Right ventricle myocardium inferior (tissue), 1 donor: ENCODE results near the gene CCNA1. TPM values are rescaled to one million over a fixed set of nuclear protein-coding genes. Genes with fewer than 3 reads are reported as not detected.

Experiments used
- ATAC-seq: fragments of 200-7000 bp; cut with Tn5 transposase; one replicate; pipeline ENCODE4 v1.9.1; 2020; ENCODE audit warnings: mild to moderate bottlenecking, moderate library complexity
- DNase-seq: peaks from one replicate; pipeline ENCODE4 v3.0.0; 2021; ENCODE audit errors: missing footprints
- intact Hi-C: fragments of 100-400 bp; cut with DNase I; formaldehyde crosslinking; loops from one replicate; pipeline ENCODE4 v1.11.0; 2022
- long read RNA-seq: library from polyadenylated mRNA; unstranded; transcript quantifications from one replicate; pipeline ENCODE4 v2.0.0, GENCODE V29; 2021
- total RNA-seq: library from RNA; stranded (reverse); fragmentation: NEBNext Ultra II Directional; extraction: Animal tissue kit (Norgen Biotek cat#: 25700); gene quantifications from one replicate; pipeline ENCODE4 v1.2.1, GENCODE V29; 2021
- donor health status: DM: no; HTN: yes; CAD: no; lungs with severe emphysema.

Gene CCNA1
- not detected for total RNA-seq
- long read RNA-seq = 0 reads

GRCh38 chr13:36432106-36432544, at the start of gene CCNA1:
Gene CCNA1 (plus strand): TSS chr13:36432495. CDS start chr13:36433057, 562 bp downstream.
- peak; percentile 61 for ATAC-seq
- intact Hi-C loops = no loop called here
- DNase-seq = peak; percentile 64

- intact Hi-C loops = no loop called here
- no peak for ATAC-seq
- DNase-seq = no peak
Measured at GRCh38 chr13:36385489-36385888, 46.8 kb upstream of the CCNA1 start.

- no peak for DNase-seq
- ATAC-seq = no peak
- intact Hi-C loops = loop anchor here (5.0 kb wide), 1 partner anchor 113 kb away; no protein-coding TSS in a partner anchor
Measured at GRCh38 chr13:36395280-36395679, 37.0 kb upstream of the CCNA1 start.

- ATAC-seq = no peak
- intact Hi-C loops = no loop called here
- DNase-seq = no peak
Measured at GRCh38 chr13:36405151-36405550, 27.1 kb upstream of the CCNA1 start.

GRCh38 chr13:36412736-36413135, 19.6 kb upstream of the CCNA1 start:
- ATAC-seq = peak; percentile 28
- intact Hi-C loops = no loop called here
- no peak for DNase-seq

- intact Hi-C loops = no loop called here
- no peak for DNase-seq
- no peak for ATAC-seq
Measured at GRCh38 chr13:36413161-36413560, 19.1 kb upstream of the CCNA1 start.

- intact Hi-C loops = no loop called here
- DNase-seq = no peak
- ATAC-seq = no peak
Measured at GRCh38 chr13:36414461-36414860, 17.8 kb upstream of the CCNA1 start.

GRCh38 chr13:36417331-36417730, 15.0 kb upstream of the CCNA1 start:
- no peak for ATAC-seq

GRCh38 chr13:36418022-36418805, 14.1 kb upstream of the CCNA1 start:
- DNase-seq = no peak
- no peak for ATAC-seq
- intact Hi-C loops = no loop called here

More at GRCh38 chr13:36417331-36417730, 15.0 kb upstream of the CCNA1 start:
- no peak for DNase-seq
- intact Hi-C loops = no loop called here

GRCh38 chr13:36420437-36420891, 11.8 kb upstream of the CCNA1 start:
- intact Hi-C loops = loop anchor here (10.0 kb wide), 1 partner anchor 574 kb away; the partner anchor contains the start of gene ALG5
- ATAC-seq (peak; percentile 62), DNase-seq (no peak)

GRCh38 chr13:36421447-36421846, 10.8 kb upstream of the CCNA1 start:
- DNase-seq (no peak), ATAC-seq (no peak)
- intact Hi-C loops = loop anchor here (10.0 kb wide), 1 partner anchor 573 kb away; the partner anchor contains the start of gene ALG5

- no peak for DNase-seq
Measured at GRCh38 chr13:36428086-36428485, 4.2 kb upstream of the CCNA1 start.

GRCh38 chr13:36430247-36431203, 1.8 kb upstream of the CCNA1 start:
- intact Hi-C loops = no loop called here
- ATAC-seq = no peak
- no peak for DNase-seq

More at GRCh38 chr13:36428086-36428485, 4.2 kb upstream of the CCNA1 start:
- no peak for ATAC-seq
- intact Hi-C loops = loop anchor here (10.0 kb wide), 1 partner anchor 567 kb away; the partner anchor contains the start of gene ALG5

GRCh38 chr13:36431204-36432105, 840 bp upstream of the CCNA1 start:
- peak; percentile 11 for ATAC-seq
- intact Hi-C loops = no loop called here

GRCh38 chr13:36436811-36437210, 4.5 kb downstream of the CCNA1 start:
- DNase-seq (no peak), ATAC-seq (no peak)
- intact Hi-C loops = no loop called here

More at GRCh38 chr13:36431204-36432105, 840 bp upstream of the CCNA1 start:
- peak; percentile 41 for DNase-seq

GRCh38 chr13:36438594-36439483, 6.5 kb downstream of the CCNA1 start:
- no peak for DNase-seq
- intact Hi-C loops = no loop called here

GRCh38 chr13:36445278-36445677, 13.0 kb downstream of the CCNA1 start:
- ATAC-seq (no peak), DNase-seq (no peak)
- intact Hi-C loops = no loop called here

More at GRCh38 chr13:36438594-36439483, 6.5 kb downstream of the CCNA1 start:
- ATAC-seq = no peak
